B cell (primary cell): ENCODE data around the gene PAQR4. TPM values are rescaled to one million over a fixed set of nuclear protein-coding genes. Genes with fewer than 3 reads are reported as not detected.
A peak's percentile ranks its signal among the peaks of the same experiment; 100 is the strongest.

Source experiments
- ATAC-seq: fragments of 200-7000 bp; cut with Tn5 transposase; one replicate; pipeline ENCODE4 v1.10.0; 2021; ENCODE audit warnings: low read depth, mild to moderate bottlenecking, moderate number of reproducible peaks, moderate library complexity
- CTCF ChIA-PET: fragments of 350-600 bp; sonication (Branson Sonifier 250); formaldehyde crosslinking; loops from one replicate; lab custom pipeline; 2021; ENCODE audit warnings: antibody characterized with exemption, inconsistent platforms; lab: Charles Lee
- POLR2A ChIA-PET: fragments of 350-600 bp; sonication (Branson Sonifier 250); formaldehyde crosslinking; loops from one replicate; lab custom pipeline; 2021; ENCODE audit warnings: antibody characterized with exemption; lab: Charles Lee
- DNase-seq: peaks from one replicate; pipeline ENCODE4 v3.0.0; 2013
- H2AFZ ChIP-seq: 2 replicates; pipeline ENCODE4 v1.6.1; 2012; ENCODE audit warnings: mild to moderate bottlenecking, low read depth, low read length; ENCODE audit not compliant: insufficient read depth, poor library complexity, severe bottlenecking
- H3K27ac ChIP-seq, 2 donors: 1 replicate in 1 of 2; 2 replicates in 1 of 2; pipeline ENCODE4 v1.5.1; 2012 to 2013; ENCODE audit warnings: low read length in 2 of 2, mild to moderate bottlenecking in 2 of 2, moderate library complexity in 1 of 2
- H3K27me3 ChIP-seq, 4 experiments: fragments of 200-600 bp in 1 of 4; sonication (generic) in 1 of 4; replicated peaks in 1 of 4; 1 replicate in 2 of 4; 2 replicates in 2 of 4; pipeline versions ENCODE4 v1.6.1 to v1.7.0; 2013 to 2016; ENCODE audit warnings: low read length in 3 of 4, mild to moderate bottlenecking in 2 of 4, mixed read lengths in 1 of 4, moderate library complexity in 1 of 4; ENCODE audit not compliant: insufficient read depth in 4 of 4, control insufficient read depth in 3 of 4; ENCODE audit errors: control extremely low read depth in 1 of 4
- H3K36me3 ChIP-seq, 2 experiments: replicated peaks in 1 of 2; 1 replicate in 1 of 2; 2 replicates in 1 of 2; pipeline versions ENCODE4 v1.6.1 to v1.7.1; 2013; ENCODE audit warnings: low read length in 1 of 2; ENCODE audit not compliant: insufficient read depth in 2 of 2, control insufficient read depth in 1 of 2; ENCODE audit errors: control extremely low read depth in 1 of 2, extremely low read depth in 1 of 2
- H3K4me1 ChIP-seq, 2 donors: fragments of 200-600 bp in 1 of 2; sonication (generic) in 1 of 2; 1 replicate in 1 of 2; 2 replicates in 1 of 2; pipeline versions ENCODE4 v1.5.1 to v1.6.1; 2013 to 2017; ENCODE audit warnings: low read length in 2 of 2; ENCODE audit not compliant: control insufficient read depth in 2 of 2, insufficient read depth in 2 of 2
- H3K4me2 ChIP-seq: replicated peaks from 2 replicates; pipeline ENCODE3; 2012; ENCODE audit warnings: mild to moderate bottlenecking, low read depth, low read length; ENCODE audit not compliant: poor library complexity, severe bottlenecking
- H3K4me3 ChIP-seq, 5 experiments: fragments of 200-600 bp in 1 of 5; sonication (generic) in 1 of 5; 1 replicate in 3 of 5; 2 replicates in 2 of 5; pipeline versions ENCODE4 v1.5.1 to v1.7.0; 2011 to 2016; ENCODE audit warnings: low read length in 4 of 5, mild to moderate bottlenecking in 4 of 5, low read depth in 2 of 5, control low read depth in 1 of 5, moderate library complexity in 1 of 5; ENCODE audit not compliant: insufficient read depth in 1 of 5; ENCODE audit errors: control extremely low read depth in 1 of 5, extremely low read depth in 1 of 5
- H3K79me2 ChIP-seq: fragments of 200-600 bp; sonication (generic); one replicate; pipeline ENCODE4 v1.6.0; 2016; ENCODE audit warnings: low read length; ENCODE audit not compliant: control insufficient read depth, insufficient read depth
- H3K9ac ChIP-seq: fragments of 200-600 bp; sonication (generic); 2 replicates; pipeline ENCODE4 v1.6.1; 2017; ENCODE audit warnings: mild to moderate bottlenecking, low read length, moderate library complexity
- H3K9me3 ChIP-seq, 3 donors: one replicate each; pipeline versions ENCODE4 v1.6.1 to v1.7.1; 2013; ENCODE audit warnings: low read length in 2 of 3; ENCODE audit not compliant: control insufficient read depth in 2 of 3, insufficient read depth in 1 of 3; ENCODE audit errors: control extremely low read depth in 1 of 3
- H4K20me1 ChIP-seq: 2 replicates; pipeline ENCODE4 v1.6.0; 2012; ENCODE audit warnings: mild to moderate bottlenecking, low read length; ENCODE audit not compliant: insufficient read depth, control insufficient read depth, poor library complexity, severe bottlenecking
- H3K27ac Mint-ChIP-seq: one replicate; pipeline ENCODE4 v1.8.0; 2021; ENCODE audit warnings: mixed read lengths
- H3K27me3 Mint-ChIP-seq: one replicate; pipeline ENCODE4 v1.8.0; 2021; ENCODE audit warnings: mixed read lengths
- H3K4me1 Mint-ChIP-seq: one replicate; pipeline ENCODE4 v1.8.0; 2021; ENCODE audit warnings: mixed read lengths
- H3K4me3 Mint-ChIP-seq: one replicate; pipeline ENCODE4 v1.8.0; 2021; ENCODE audit warnings: mixed read lengths
- H3K9me3 Mint-ChIP-seq: one replicate; pipeline ENCODE4 v1.8.0; 2022; ENCODE audit warnings: mixed read lengths; ENCODE audit not compliant: insufficient read depth
- CTCF ChIP-seq: fragments of 200-600 bp; IDR thresholded peaks from one replicate; pipeline ENCODE4 v1.8.0; 2022; ENCODE audit warnings: antibody characterized with exemption, mild to moderate bottlenecking
- EZH2 ChIP-seq: IDR thresholded peaks from 2 replicates; pipeline ENCODE4 v1.6.1; 2012; ENCODE audit warnings: borderline replicate concordance, low read depth, mild to moderate bottlenecking, moderate library complexity, low read length; ENCODE audit not compliant: insufficient read depth, poor library complexity, severe bottlenecking
- WGBS: methylation state at CpG from one replicate; pipeline ENCODE4 v1.1.5; 2013; ENCODE audit warnings: missing lambda C conversion rate; ENCODE audit not compliant: insufficient coverage; 5-methylcytosine and 5-hydroxymethylcytosine counted together
- intact Hi-C: fragments of 100-400 bp; cut with micrococcal nuclease; formaldehyde crosslinking; loops from one replicate; pipeline ENCODE4 v1.10.0; 2022
- polyA plus RNA-seq: library from polyadenylated mRNA; depleted of rRNA; stranded (reverse); fragments of >200 nt; gene quantifications from 2 replicates; pipeline ENCODE4 v1.2.3, GENCODE V29; 2012
- total RNA-seq, 2 donors: library from RNA; stranded (reverse); fragments of 120-200 nt in 1 of 2; gene quantifications; 1 replicate in 1 of 2; 2 replicates in 1 of 2; pipeline versions ENCODE4 v1.2.3 to v1.2.4, GENCODE V29; 2013 to 2022

PAQR4 gene
- total and polyA plus RNA-seq, 2 donors (not counting 1 experiment from before 2014, with no cell fraction given) = 2.6 to 2.8 TPM

- H2AFZ ChIP-seq = peak within 1 kb of the TSS; percentile 63
- ChIA-PET POLR2A (no interaction called here), CTCF (interaction anchor here (1.1 kb wide), 1 partner anchor 14 kb away, joined by 3 read pairs; no protein-coding TSS in a partner anchor)
- H3K4me1 ChIP-seq = peaks cover 66% of the 10 kb centered on the region in 2 donors
- H3K9me3 ChIP-seq = peaks cover 0 to 28% (median 0%) of the 10 kb centered on the region in 3 donors
- WGBS = under 1% methylated on average over 59 of the region's 60 CpGs
- H3K4me2 ChIP-seq = peak within 1 kb of the TSS; percentile 96
- H4K20me1 ChIP-seq = peaks cover 34% of the 10 kb centered on the region
- peaks cover 37% of the 10 kb centered on the region for H3K4me1 Mint-ChIP-seq
- H3K4me3 Mint-ChIP-seq = peak within 1 kb of the TSS; percentile 84
- peaks cover 0 to 67% (median 19%) of the 10 kb centered on the region in 4 experiments for H3K27me3 ChIP-seq
- peak within 1 kb of the TSS; percentile 59 for H3K9ac ChIP-seq
- TF ChIP-seq EZH2 = peak; percentile 58
- no peak for TF ChIP-seq CTCF
- ATAC-seq = no peak
- H3K9me3 Mint-ChIP-seq = no peaks in the 10 kb centered on the region
- H3K4me3 ChIP-seq = peak within 1 kb of the TSS in 4 of 5 experiments; percentile 39 to 61 (median 54)
- H3K79me2 ChIP-seq = no peaks in the 10 kb centered on the region
- intact Hi-C loops = loop anchor here (2.0 kb wide), 1 partner anchor 59 kb away; no protein-coding TSS in a partner anchor
- H3K27me3 Mint-ChIP-seq = peaks cover 25% of the 10 kb centered on the region
- no peak within 1 kb of the TSS for H3K27ac ChIP-seq
- no peaks in the 10 kb centered on the region for H3K36me3 ChIP-seq
- peak; percentile 57 for DNase-seq
- H3K27ac Mint-ChIP-seq = peak within 1 kb of the TSS; percentile 6
These were observed 5.2 kb upstream of the PAQR4 start, which contains the start of gene KREMEN2 for GRCh38 chr16:2963723-2964474. TSS of gene KREMEN2 (plus strand) at chr16:2964275. CDS start at chr16:2964521, 246 bp downstream.
